22Rv1 (cell line): Measurements from ENCODE around the gene CAMKV.
"Not testable (repeated sequence)": the region's sequence is repeated elsewhere in the genome, so short reads cannot be mapped to it uniquely, and the experiment has no call there.

ENCODE experiments used
- ZFX ChIP-seq: fragments of 450-650 bp; IDR thresholded peaks from 2 replicates; pipeline ENCODE4 v1.6.1; 2017; ENCODE audit warnings: antibody characterized with exemption, borderline replicate concordance
- TF ChIP-seq, protein P1 (sequence below): fragments of 450-650 bp; IDR thresholded peaks from 2 replicates; pipeline ENCODE4 v1.5.1; 2017; ENCODE audit warnings: mild to moderate bottlenecking

DNA sequence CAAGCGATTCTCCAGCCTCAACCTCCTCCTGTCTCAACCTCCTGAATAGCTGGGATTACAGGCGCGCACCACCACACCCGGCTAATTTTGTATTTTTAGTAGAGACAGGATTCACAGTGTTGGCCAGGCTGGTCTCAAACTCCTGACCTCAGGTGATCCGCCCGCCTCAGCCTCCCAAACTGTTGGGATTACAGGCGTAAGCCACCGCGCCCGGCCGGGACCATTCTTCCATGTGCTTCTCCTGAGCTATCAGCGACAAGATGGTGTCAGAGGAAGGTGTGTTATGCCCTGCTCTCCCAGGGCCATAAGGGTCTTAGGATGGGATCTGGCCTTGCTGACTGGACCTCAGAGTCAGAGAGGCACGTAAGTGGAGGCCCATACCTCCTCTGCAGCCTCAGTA lies 34.7 kb upstream of the CAMKV start:
- TF ChIP-seq, protein P1, sequence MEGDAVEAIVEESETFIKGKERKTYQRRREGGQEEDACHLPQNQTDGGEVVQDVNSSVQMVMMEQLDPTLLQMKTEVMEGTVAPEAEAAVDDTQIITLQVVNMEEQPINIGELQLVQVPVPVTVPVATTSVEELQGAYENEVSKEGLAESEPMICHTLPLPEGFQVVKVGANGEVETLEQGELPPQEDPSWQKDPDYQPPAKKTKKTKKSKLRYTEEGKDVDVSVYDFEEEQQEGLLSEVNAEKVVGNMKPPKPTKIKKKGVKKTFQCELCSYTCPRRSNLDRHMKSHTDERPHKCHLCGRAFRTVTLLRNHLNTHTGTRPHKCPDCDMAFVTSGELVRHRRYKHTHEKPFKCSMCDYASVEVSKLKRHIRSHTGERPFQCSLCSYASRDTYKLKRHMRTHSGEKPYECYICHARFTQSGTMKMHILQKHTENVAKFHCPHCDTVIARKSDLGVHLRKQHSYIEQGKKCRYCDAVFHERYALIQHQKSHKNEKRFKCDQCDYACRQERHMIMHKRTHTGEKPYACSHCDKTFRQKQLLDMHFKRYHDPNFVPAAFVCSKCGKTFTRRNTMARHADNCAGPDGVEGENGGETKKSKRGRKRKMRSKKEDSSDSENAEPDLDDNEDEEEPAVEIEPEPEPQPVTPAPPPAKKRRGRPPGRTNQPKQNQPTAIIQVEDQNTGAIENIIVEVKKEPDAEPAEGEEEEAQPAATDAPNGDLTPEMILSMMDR, result not testable (repeated sequence)
- TF ChIP-seq ZFX, result not testable (repeated sequence)
